ENCODE results near the gene LRP6.

The LRP6 gene

DNA sequence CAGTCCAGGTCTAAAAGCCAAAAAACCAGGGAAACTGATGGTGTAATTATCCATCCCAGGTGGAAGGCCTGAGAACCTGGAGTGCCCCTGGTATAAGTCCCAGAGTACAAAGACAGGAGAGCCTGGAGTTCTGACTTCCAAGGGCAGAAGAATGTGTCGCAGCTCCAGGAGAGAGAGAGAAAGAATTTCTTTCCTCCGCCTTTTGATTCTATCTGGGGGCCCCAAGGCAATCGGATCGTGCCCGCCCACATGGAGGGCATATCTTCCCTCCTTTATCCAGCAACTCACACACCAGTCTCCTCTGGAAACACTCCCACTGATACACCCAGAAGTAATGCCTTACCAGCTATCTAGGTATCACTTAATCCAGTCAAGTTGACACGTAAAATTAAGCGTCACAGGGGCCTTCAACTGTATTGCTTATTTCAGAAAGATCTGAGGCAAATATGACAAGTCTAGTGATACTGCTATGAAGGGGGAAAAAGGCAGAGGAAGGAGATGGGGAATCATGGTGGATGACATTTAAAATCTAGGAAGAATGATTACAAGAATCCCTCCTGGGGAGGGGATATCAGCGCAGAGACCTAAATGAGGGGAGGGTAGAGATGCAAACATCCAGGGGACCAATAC, 30.5 kb upstream of the LRP6 start:
- CTCF ChIA-PET: interaction anchor here (0.6 to 0.9 kb wide), 2 partner anchors 30 to 220 kb away, joined by 3 read pairs; no protein-coding TSS in a partner anchor
- no peak for TF ChIP-seq CTCF (conservative IDR thresholded peaks at IDR 0.05; ENCODE audit: low read depth)
- H3K27ac ChIP-seq: no peak overlapping the region
- no peak for DNase-seq (ENCODE audit: low spot score)
- POLR2A ChIA-PET (ENCODE audit: low non-redundant PET): interaction anchor here (0.7 kb wide), 1 partner anchor 47 kb away, joined by 9 read pairs; no protein-coding TSS in a partner anchor

DNA sequence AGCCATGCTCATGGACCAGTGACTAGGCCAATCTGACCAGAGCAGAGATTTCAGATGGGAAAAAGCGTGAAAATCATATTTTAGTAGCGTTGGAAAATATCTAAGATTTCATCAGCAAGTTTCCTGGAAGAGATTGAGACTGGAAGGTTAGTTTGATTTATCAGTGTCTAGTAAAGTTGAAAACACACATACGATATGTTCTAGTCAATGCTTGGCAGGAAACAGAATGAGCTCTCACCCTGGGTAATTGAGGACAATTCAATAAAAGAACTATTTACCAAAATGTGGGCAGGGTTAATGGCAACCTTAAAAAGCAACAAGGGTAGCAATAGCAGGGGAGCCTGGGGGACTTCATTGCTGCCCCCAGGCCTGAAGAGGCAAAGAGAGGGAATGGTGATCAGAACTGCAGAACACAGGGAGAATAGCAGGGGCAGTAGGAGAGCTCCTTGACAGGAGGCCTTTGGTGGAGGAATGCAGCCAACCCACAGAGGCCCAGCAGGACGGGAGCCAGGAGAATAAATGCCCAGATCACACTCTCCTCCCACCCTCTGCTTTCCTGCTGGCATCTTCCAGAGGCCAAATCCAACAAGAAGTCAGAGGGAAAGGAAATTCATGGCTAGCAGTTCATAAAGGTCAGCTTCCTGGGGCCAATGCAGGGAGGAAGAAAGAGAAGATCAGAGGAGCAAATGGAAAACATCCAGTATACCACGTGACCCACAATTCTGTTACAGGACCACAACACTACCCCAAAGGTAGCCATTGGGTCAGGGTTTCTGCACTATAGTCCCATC, 27.6 kb upstream of the LRP6 start:
- CTCF ChIA-PET: interaction anchor here (0.7 kb wide), 1 partner anchor 261 kb away, joined by 3 read pairs; no protein-coding TSS in a partner anchor
- POLR2A ChIA-PET (ENCODE audit: low non-redundant PET): no interaction called here
- H3K27ac ChIP-seq: no peak overlapping the region
- TF ChIP-seq CTCF (conservative IDR thresholded peaks at IDR 0.05; ENCODE audit: low read depth): no peak
- no peak for DNase-seq (ENCODE audit: low spot score)

GRCh38 chr12:12290206-12290605, 23.4 kb upstream of the LRP6 start:
- TF ChIP-seq CTCF (conservative IDR thresholded peaks at IDR 0.05; ENCODE audit: low read depth): no peak
- no peak for DNase-seq (ENCODE audit: low spot score)
- ChIA-PET POLR2A (ENCODE audit: low non-redundant PET) (no interaction called here), CTCF (no interaction called here)
- H3K27ac ChIP-seq: no peak overlapping the region

DNA sequence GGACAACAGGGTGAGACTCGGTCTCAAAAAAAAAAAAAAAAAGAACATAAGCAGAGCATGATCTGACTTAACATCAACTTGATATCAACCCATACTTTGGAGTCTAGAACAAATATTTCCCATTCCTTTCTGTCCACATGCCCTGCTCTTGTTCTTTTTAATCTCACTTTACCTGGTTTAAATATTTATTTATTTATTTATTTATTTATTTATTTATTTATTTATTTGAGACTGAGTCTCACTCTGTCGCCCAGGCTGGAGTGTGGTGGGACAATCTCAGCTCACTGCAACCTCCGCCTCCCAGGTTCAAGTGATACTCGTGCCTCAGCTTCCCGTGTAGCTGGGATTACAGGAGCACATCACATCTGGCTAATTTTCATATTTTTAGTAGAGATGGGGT, 19.6 kb upstream of the LRP6 start:
- no peak overlapping the region for H3K27ac ChIP-seq
- ChIA-PET CTCF (interaction anchor here (0.6 kb wide), 2 partner anchors 114 to 700 kb away, joined by 3 to 5 read pairs; no protein-coding TSS in a partner anchor), POLR2A (ENCODE audit: low non-redundant PET) (no interaction called here)
- DNase-seq (ENCODE audit: low spot score): no peak
- TF ChIP-seq CTCF (conservative IDR thresholded peaks at IDR 0.05; ENCODE audit: low read depth): no peak

GRCh38 chr12:12282761-12283425, 16.0 kb upstream of the LRP6 start:
- DNase-seq (ENCODE audit: low spot score): peak; percentile 23
- CTCF ChIA-PET: no interaction called here

More at GRCh38 chr12:12282761-12283425, 16.0 kb upstream of the LRP6 start:
- TF ChIP-seq CTCF (conservative IDR thresholded peaks at IDR 0.05; ENCODE audit: low read depth): no peak
- no peak overlapping the region for H3K27ac ChIP-seq
- POLR2A ChIA-PET (ENCODE audit: low non-redundant PET): interaction anchor here (0.6 kb wide), 1 partner anchor 75 kb away, joined by 3 read pairs; no protein-coding TSS in a partner anchor

Data from RWPE1 (cell line).